Measurements from ENCODE around the gene MSANTD7.

GRCh38 chr10:14859043-14859442 lies 20.9 kb downstream of the MSANTD7 start:
- no peak for TF ChIP-seq POLR2AphosphoS5 (IDR thresholded peaks at IDR 0.05; ENCODE audit: low read depth, low read length)
- no peak for TF ChIP-seq TAF1 (IDR thresholded peaks at IDR 0.05; ENCODE audit: borderline replicate concordance, low read depth, low read length)
- TF ChIP-seq POLR2A (IDR thresholded peaks at IDR 0.05; ENCODE audit: low read depth, low read length), result no peak

Data from GM12892 (cell line).